ENCODE results near the gene CRYZL1.
"Not testable (repeated sequence)": the region's sequence is repeated elsewhere in the genome, so short reads cannot be mapped to it uniquely, and the experiment has no call there.

CRYZL1 gene

GRCh38 chr21:33660406-33660805 lies 18.9 kb upstream of the CRYZL1 start:
- DNase-seq, result no peak

DNA sequence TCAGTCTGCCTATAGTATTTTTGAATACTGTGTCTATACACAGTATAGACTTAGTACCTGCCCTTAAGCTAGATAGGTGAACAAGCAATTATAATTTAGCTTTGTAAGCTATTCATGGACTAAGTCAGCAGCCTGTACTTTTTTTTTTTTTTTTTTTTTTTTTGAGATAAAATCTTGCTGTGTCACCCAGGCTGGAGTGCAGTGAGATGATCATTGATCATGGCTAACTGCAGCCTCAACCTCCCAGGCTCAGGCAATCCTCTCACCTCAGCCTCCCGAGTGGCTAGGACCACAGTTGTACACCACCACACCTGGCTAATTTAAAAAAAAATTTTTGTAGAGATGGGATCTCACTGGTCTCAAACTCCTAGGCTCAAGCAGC lies 18.0 kb upstream of the CRYZL1 start:
- DNase-seq, result no peak

DNA sequence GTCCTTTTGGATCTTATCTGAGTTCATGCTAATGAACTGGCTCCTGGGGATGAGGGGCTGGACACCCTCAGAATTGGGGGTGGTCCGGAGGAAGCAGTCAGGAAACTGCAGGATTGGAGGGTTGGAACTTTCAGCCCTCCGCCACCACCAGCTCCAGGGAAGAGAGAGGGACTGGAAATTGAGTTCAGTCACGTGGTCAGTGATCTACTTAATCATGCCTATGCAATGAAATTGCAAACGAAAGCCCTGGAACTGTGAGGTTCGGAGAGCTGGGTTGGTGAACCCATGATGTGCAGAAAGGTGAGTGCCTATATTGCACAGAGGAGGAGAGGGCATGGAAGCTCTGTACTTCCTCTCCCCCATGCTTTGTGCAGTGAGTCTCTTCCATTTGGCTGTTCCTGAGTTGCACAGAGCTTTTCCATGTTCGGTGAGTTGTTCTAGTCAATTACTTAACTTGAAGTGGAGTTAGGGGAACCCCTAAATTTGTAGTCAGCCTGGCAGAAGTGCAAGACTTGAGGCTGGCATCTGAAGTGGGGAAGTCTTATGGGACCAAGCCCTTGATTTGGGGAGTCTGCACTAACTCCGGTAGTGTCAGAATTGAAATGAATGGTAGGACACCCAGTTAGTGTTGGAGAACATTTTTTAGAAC lies 17.5 kb upstream of the CRYZL1 start:
- no peak for DNase-seq

- DNase-seq, result no peak
Observed at GRCh38 chr21:33657124-33657820, 15.7 kb upstream of the CRYZL1 start.

DNA sequence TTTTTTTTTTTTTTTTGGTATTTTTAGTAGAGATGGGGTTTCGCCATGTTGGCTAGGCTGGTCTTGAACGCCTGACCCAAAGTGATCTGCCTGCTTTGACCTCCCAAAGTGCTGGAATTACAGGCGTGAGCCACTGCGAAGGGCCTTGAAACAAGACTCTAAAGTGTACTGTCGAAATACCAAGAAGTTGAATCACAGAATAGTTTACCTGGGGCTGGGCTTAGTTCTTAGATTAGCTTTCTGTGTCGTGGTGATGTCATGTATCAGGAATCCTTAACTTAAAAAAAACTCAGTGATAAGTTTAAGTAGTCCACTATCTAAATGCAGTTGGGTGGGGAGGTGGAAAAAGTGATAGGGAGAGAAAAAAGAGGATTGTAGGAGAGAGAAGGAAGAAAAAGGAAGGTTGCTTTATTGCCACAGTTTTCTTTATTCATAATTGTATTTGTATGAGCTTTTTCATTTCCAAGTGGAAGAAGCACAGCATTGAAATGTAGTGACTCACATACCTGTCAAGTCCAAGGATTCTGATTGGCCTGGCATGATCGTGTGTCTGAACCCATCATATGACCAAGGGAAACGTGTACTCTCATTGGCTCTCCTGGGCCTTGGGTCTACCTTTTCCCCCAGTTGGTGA lies 14.2 kb upstream of the CRYZL1 start:
- DNase-seq, result no peak

GRCh38 chr21:33654412-33654811 lies 12.9 kb upstream of the CRYZL1 start:
- DNase-seq, result no peak

DNA sequence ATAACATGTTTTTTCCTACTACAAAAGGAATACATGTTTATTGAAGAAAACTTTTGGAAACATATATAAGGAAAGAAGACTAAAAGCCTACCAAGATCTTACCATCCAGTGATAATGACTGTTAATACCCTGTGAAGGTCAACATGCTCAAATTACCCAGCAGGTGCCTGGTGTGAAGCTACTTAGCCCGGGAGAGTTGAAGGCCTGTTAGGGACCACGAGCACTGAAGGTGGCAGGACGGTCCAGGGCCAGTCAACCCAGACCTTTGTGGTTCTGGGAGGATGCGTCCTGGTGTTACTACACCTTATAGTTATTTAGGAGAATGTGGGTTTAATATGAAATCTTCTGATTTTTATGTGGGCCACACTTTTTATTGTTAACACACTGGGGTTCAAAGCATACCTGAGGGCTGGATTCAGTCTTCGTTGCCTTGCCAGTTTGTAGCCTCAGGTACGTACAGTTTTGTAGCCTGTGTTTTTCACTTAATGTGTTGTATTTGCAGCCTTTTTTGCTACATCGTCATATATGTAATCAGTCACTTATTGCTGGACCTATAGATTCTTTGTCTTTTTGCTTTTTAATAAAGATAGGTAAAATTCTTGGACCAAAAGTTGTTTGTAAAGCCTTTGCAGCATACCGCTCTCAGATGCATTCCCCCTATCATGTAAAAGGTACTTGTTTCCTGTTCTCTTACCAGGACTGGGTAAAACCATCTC lies 10.6 kb upstream of the CRYZL1 start:
- no peak for DNase-seq

DNA sequence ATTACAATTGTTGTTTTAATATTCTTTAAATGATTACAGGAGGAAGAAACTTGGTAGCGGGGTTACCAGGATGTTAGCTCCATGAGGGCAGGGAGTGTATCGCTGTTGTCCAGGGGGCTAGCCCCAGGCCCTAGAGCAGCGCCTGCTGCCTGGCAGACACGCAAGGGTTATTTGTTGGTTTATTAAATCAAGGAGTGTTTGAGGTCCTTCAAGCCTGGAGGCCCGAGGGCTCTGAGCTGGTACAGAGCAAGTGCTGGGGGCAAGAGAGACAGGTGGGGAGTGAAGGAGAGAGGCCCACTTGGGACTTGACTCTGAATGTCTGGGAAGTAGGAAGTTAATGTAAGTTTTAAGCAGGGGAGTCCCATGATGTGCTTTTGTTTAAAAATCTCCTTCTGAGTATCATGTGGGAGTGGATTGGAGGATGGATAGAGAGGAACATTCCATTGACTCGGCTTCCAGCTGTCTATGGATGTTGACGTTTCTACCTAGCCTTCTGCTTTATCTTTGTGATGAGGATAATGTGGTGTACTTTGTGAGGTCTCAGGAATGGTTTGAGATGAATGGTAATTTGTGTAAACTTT lies 9.5 kb upstream of the CRYZL1 start:
- DNase-seq, result no peak

- no peak for DNase-seq
Observed at GRCh38 chr21:33650230-33650629, 8.7 kb upstream of the CRYZL1 start.

GRCh38 chr21:33648555-33648954 lies 7.0 kb upstream of the CRYZL1 start:
- no peak for DNase-seq

DNA sequence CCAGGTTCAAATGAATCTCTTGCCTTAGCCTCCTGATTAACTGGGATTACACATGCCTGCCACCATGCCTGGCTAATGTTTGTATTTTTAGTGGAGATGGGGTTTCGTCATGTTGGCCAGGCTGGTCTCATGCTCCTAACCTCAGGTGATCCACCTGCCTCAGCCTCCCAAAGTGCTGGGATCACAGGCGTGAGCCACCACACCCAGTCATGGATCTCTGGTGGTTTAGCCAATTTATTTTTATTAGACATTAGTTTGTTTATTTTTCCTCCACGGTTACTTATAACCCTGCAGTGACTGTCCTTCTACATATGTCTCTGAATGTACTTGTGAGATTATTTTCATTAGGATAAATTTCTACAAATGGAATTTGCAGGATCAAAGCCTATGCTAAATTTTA lies 6.0 kb upstream of the CRYZL1 start:
- no peak for DNase-seq

DNA sequence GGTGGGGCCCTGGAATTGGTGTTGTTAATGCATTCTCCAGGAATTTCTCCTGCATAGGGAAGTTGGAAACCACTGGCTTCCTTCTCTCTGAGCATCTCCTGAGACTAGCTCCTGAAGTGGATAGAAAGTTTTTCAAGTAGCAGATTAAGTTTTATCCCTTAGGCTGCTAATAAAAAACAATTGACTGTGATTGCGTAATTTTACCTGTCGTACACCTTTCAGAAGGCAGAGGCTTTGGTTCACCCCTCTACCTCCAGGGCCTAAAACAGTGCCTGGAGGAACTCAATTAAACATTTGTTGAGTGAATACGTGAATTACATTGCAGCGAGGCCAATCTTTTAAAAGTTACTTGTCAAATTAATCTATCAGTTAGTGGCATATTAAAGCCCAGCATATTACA lies 4.2 kb upstream of the CRYZL1 start:
- DNase-seq, result no peak

DNA sequence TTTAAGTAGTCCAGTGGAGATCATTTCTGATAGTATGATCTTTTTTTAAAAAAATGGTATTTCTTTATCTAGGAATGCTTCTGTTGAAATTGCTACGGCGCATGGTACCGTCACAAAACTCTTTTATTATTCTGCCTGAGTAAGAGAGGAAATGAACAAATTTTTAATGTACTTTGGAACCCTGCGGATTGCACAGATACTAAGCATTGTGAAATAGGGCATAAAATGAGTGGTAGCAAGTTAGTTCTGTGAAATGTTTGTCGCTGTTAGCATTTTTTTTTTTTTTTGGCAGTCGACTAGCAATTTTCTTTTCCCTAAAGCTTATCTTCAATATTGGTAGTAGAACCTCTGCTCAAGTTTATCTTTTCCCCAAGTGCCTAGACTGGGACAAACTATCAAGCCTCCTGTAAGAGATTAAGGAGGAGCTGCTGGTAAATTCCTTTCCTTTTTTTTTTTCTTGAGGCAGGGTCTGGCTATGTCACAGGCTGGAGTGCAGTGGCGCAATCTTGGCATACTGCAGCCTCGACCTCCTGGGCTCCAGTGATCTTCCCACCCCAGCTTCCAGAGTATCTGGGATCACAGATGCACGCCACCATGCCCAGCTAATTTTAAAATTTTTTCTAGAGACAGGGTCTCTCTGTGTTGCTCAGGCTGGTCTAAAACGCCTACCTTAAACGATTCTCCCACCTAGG lies 3.0 kb upstream of the CRYZL1 start:
- no peak for DNase-seq

DNA sequence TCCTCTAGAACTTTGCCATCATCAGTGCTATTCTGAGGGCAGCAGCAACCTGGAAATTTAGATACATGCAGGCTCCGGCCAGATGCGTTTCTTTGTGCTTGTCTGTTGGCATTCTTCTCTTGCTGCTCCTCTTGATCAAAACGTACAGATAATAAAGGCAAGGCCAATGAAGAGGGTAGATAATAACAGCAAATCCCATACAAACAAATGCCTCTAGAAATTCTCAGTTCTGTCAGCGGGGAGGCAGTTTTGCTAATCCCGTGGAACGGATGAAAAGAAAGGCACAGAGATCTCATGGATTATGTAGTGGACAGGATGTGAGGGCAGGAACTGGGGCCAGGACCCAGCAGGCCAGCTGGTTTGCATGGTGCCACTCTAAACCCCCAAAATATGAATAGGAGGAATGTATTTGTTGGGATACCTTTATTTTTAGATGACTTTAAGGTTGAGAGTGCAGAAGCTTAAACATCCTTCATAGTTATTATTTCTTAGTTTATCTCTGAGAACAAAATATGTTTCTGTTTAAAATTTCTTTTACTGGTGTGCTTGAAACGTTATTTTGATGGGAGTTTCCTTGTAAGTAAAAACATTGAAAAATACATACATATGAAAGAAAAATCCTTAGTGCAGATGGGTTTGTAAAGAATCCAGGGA lies 2.2 kb upstream of the CRYZL1 start:
- DNase-seq, result no peak

- DNase-seq, result no peak
Observed at GRCh38 chr21:33642896-33643657, 1.5 kb upstream of the CRYZL1 start.

DNA sequence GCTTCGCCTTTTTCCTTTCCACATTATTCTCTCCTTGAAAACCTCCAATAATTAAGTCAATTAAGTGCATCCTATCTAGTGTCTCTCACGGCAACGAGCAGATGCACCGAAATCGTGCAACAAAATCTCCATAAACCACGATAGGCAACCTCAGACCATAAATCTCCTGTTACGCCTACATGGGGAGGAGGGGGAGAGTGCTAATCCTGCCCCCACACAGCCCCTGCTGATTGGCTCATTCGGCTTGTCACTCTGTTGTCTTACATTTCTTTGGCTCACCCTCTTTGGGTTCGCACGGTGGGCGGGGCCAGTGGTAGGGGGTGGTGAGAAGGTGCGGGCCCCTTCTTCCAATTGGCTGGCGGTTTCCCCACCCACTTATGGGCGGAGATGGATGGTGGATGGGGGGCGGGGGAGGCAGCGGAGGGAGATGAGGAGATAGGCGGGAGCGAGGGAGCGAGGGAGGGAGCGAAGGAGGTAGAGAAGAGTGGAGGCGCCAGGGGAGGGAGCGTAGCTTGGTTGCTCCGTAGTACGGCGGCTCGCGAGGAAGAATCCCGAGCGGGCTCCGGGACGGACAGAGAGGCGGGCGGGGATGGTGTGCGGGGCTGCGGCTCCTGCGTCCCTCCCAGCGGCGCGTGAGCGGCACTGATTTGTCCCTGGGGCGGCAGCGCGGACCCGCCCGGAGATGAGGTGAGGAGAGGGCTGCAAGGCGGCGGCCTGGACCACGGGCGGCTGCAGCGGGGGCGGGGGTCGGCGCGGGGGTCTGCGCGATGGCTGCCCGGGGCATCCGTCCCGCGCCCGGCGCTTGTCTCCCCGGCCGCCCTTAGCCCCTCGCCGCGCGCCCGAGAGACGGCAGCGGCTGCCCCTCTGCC lies 720 bp upstream of the CRYZL1 start, which contains the start of gene ITSN1:
Gene ITSN1, plus strand, starts transcription at position 475 of the 869 bp plus-strand sequence. CDS start 76,328 bp downstream, outside the sequence.
- peak; percentile 99 for DNase-seq

- no peak for DNase-seq
Observed at GRCh38 chr21:33640697-33641351, 717 bp downstream of the CRYZL1 start.

- DNase-seq, result no peak
Observed at GRCh38 chr21:33634254-33634653, 7.3 kb downstream of the CRYZL1 start.

DNA sequence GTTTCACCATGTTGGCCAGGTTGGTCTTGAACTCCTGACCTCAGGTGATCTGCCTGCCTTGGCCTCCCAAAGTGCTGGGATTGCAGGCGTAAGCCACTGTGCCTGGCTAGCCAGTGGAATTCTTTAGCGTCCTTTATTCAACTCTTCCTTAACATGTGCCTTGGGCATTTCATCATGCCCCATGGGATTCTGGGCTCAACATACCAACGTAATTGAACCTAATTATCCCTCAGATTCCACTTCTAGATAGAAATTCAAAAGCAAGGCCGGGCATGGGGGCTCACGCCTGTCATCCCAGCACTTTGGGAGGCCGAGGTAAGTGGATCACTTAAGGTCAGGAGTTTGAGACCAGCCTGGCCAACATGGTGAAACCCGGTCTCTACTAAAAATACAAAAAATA lies 15.4 kb downstream of the CRYZL1 start:
- DNase-seq, result not testable (repeated sequence)

- no peak for DNase-seq
Observed at GRCh38 chr21:33622253-33622652, 19.3 kb downstream of the CRYZL1 start.
